Hematopoietic multipotent progenitor cell treated with erythropoietin and hydrocortisone succinate and interleukin-3 and kit ligand, for 6 days (in vitro differentiated cells): Measurements from ENCODE around the gene MRPL52.
"Not testable (repeated sequence)": the region's sequence is repeated elsewhere in the genome, so short reads cannot be mapped to it uniquely, and the experiment has no call there.

Experiments used
- DNase-seq: peaks from one replicate; pipeline ENCODE4 v3.0.0-alpha.2; 2015

Gene MRPL52

DNA sequence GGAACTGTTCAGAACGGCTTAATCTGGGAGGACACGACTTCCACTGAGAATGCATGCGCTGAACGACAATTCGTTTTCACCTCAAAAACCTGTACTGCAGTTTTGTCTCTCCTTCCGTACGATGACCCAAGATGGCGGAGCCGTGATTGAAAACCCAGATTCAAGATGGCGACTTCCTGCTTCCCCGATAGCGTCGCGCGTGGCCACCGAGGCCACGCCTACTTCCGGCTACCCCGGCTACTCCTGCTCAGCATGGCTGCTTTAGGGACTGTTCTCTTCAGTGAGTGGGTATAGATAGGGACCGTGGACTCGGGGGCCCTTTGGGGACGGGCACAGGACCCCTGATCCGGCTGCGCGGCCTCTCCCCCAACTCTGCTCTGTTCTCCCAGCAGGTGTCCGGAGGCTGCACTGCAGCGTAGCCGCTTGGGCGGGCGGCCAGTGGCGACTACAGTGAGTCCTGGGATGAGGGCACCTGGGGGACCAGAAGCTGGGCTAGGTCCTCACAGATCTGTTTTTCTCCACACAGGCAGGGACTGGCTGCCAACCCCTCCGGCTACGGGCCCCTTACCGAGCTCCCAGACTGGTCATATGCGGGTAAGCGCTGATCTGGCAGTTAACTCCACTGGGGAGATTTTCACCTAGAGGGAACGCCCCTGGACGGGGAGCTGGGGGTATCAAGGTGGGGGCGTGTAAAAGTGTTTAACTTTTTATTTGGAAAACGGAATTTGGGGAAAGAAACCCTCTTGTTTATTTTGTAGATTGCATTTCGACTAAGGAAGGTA, at the start of gene MRPL52:
Gene MRPL52 (plus strand): TSS at position 227 of the 782 bp plus-strand sequence. CDS start 26 bp downstream, at position 253.
- peak; percentile 97 for DNase-seq

DNA sequence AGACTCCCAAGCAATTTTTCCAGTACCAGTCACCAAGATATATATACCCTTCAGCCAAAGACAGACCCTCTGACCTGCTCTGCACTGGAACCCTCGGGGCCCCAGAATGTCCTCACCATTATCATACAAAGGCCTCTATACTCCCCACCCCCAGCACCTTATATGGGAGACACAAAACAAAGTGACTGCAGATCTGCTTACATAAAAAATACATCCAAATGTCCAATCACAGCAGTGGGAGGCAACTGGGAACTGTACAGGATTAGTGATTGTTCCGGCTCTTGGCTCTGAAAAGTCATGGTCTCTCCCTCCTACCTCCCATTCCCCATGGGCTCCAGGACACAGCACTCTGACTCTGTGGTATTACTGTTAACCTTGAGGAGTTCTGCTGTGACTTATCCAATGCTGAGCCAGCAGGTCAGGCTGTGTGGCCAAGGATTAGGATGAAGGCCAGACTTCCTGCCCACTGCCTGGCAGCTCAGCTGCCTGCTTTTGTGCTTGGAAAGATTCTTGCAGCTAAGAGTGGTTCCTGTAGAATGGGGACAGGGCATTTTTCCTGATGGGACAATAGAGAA, 49.5 kb upstream of the MRPL52 start:
- no peak for DNase-seq

DNA sequence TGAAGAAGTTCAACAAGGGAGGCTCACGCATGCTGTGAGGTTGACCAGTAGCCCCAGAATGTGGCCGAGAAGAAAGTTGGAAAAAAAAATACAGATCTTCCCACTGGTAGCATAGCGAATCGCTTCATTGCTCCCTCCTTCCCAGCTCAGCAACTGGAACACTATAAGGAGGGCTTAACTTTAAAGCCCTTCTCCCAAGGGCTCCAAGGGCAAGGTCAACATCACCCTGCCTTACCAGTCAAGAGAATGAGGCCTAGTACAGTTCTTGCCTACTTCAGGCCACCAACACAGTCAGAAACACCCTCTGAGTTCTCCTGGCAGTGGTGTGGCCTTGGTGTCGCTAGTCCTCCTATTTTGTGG, 48.8 kb upstream of the MRPL52 start:
- no peak for DNase-seq

DNA sequence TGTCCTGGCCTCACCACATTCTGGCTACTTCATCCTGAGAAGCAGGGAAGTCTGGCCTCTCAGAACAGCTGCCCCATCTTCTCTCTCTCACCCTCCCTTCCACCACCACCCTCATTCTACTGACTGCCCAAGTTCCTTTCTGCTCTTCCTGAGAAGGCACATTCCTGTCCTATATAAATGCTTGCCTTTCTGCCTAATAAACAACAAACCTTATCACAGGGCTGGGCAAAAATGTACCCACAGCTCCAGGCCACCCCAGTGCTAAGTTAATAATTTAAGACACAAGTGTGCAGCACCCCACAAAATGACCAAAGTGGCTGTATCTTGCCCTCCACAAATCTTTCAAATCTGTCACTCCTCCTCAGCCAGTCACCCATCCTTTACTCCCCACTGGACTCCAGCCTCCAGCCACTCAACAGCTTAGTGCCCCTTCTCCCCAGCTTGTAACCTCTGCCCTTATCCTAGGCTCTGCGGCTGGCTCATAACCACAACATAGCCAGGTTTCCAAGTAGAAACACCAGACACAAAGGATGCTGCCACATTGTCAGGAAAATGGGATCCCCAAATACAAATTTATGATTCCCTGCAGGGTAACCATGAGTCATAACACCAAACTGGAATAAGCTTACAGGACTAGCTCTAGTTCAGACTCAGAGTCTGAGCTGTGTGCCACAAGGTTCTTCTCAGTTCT, 48.2 kb upstream of the MRPL52 start:
- DNase-seq, result no peak

DNA sequence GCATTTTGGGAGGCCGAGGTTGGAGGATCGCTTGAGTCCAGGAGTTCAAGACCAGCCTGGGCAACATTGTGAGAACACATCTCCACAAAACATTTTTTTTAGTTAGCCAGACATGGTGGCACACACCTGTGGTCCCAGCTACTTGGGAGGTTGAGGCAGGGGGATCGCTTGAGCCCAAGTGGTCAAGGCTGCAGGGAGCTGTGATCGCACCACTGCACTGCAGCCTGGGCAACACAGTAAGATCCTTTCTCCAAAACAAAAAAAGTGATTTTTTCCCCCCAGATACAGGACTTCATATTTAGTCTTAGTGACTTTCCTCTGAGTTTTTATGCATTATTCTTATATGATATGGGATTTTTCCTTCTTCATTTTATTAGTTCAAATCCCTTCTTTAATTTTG, 43.0 kb upstream of the MRPL52 start:
- no peak for DNase-seq

DNA sequence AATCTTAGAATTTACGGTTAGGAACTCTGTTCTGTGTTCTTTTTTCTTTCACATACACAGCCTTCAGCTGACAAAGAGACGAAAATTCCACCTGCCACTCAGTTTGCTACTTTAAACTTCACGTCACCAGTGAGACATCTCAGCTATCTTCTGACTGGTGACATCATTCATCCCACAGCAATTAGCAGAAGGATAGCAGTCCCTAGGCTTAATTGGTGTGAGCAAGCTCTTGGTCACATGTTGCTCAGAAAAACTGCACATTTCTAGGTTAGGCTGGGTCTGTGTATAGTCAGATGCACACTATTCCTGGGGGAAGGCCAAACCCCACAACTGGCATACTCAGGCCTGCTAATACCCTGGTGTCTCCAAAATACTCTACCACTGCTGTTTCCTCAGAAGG, 38.4 kb upstream of the MRPL52 start:
- no peak for DNase-seq

DNA sequence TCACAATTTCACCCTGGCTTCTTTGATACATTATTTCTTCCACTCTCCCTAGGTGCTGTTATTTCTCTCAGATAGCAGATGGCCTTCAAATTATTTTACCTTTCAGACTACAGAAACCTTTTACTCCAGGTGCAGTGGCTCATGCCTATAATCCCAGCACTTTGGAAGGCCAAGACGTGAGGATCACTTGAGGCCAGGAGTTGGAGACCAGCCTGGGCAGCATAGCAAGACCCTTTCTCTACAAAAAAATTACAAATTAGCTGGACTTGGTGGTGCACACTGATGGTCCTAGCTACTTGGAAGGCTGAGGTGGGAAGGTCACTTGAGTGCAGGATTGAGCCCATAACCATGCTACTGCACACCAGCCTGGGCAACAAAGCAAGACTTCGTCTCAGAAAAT, 37.5 kb upstream of the MRPL52 start:
- no peak for DNase-seq

DNA sequence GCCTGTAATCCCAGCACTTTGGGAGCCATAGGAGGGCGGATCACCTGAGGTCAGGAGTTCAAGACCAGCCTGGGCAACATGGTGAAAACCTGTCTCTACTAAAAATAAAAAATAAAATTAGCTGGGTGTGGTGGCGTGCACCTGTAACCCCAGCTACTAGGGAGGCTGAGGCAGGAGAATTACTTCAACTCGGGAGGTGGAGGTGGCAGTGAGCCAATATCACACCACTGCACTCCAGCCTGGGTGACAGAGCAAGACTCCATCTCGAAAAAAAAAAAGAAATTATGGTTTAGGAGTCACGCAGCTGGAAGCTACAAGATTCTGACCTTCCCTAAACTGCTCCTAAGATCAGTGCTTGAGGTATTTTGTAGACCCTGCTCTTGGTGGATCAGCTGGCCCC, 36.1 kb upstream of the MRPL52 start:
- DNase-seq, result not testable (repeated sequence)

DNA sequence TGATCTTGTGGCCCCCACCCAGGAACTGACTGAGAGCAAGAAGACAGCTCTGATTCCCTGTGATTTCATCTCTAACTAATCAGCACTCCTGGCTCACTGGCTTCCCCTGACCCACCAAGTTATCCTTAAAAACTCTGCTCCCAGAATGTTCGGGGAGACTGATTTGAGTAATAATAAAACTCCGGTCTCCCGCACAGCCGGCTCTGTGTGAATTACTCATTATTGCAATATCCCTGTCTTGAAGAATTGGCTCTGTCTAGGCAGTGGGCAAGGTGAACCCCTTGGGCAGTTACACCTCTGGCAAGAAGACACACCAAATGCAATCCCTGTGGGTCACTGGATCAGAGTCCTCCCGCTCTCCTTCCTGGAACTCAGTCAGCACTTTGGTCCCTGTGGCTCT, 35.7 kb upstream of the MRPL52 start:
- DNase-seq, result no peak

DNA sequence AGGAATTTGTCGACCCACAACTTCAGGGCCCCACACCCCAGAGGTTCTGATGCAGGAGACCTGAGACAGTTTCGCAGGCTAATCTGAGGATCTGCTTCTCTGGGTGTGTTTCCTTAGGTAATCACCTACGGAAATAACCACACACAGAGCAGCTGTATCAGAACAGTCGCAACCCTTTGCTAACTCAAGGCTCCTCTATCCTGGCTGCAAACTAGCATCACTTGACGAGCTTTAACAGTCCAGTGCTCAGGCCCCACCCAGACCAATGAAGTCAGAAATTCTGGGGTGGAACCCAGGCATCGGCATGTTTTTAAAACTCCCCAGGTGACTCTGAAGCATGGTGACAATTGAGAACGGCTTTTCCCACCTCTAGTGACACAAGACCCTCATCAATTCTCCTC, 35.1 kb upstream of the MRPL52 start:
- no peak for DNase-seq

DNA sequence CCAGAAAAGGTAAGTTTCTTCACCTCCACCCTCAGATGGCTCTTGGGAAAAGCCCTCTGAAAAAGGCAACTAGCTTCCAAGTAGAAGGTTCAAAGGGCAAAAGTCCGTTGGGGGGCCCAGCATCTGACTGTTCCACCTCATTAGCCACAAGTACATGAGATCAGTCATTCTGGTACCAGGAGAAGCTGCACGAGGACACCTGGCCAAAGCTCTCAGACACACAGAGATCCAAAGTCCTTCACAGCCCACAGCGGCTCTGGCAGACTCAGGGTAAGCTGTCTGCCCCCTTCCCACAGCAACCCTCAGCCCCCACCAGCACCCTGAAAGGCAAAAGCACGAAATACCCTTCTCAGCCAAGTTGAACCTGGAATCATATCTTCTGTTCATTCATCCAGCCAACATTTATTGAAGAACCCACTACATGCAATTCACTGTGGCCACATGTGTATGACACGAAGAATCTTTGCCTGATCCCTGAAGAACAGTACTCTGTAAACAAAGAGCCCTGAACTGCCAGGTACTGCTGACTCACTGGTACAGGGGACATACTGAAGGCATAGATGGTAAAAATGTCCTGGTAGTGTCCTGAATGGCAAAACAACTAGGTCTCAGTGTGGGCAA, 33.5 kb upstream of the MRPL52 start:
- DNase-seq, result no peak

DNA sequence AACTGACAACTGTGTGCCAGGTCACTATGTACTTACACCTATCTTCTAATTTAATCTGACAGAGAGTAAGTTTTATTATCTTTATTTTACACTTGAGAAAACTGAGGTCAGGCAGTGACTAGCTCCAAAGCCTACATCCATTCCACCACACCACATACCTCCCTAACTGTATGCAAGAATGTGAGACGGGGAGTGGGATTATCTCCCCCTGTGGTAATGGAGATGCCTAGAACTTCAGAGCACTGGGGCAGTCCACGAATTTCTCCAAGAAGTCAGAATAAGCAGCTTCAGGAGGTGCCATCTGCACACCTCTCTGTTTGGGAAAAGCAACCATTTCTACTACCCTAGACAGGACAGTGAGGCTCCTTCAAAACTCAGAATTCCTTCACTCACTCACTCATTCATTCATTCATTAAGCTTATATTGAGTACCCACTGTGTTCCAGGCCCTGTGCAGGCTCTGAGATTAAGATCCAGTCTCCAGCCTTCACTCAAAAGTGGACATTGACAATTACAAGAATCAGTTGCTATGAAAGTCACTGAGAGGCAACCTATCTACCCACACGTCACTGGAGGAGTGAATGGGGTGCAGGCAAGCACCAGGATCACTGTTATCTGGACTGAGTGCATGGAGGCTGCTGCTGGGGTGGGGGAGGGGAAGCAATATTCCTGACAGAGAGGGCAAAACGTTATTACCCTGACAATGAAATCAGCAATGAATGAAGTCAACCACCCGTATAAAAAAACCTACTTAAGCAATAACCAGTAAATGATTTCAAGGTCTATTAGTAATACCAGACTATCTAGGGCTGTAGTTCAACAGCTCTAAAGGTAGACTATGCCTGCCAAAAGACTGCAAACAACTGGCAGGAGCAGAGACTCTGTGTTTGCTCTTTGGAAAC, 32.4 kb upstream of the MRPL52 start:
- no peak for DNase-seq

DNA sequence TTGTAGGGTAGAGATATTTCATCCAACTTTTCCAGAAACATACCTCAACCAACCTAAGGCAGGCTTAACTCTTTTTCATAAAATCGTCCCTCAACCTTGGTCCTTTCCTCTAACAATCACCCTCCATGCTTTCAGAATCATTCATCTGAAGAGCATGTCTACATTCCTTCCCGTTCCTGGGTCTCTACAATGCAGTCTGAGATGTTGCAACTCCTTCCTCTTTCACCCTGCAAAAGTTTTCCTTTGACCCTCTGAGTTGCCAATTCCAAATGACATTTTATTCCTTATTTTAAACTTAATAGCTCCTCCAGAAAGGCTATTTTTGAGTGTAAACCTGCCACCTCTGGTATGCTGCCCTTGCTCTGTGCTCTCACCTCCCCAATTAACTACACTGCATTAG, 31.2 kb upstream of the MRPL52 start:
- no peak for DNase-seq

DNA sequence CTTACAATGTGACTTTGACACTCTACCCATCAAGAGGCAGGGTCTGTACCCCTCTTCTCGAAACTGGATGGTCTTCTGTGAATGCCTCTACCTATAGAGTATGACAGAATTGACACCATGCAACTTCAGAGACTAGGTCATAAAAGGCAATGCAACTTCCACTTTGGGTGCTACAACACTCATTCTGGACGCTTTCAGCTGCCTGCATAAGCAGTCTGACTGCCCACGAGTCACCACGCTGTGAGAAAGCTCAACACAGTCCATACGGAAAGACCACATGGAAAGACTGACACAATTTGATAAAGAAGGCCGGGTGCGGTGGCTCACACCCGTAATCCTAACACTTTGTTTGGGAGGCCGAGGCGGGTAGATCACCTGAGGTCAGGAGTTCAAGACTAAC, 29.3 kb upstream of the MRPL52 start:
- DNase-seq, result no peak

DNA sequence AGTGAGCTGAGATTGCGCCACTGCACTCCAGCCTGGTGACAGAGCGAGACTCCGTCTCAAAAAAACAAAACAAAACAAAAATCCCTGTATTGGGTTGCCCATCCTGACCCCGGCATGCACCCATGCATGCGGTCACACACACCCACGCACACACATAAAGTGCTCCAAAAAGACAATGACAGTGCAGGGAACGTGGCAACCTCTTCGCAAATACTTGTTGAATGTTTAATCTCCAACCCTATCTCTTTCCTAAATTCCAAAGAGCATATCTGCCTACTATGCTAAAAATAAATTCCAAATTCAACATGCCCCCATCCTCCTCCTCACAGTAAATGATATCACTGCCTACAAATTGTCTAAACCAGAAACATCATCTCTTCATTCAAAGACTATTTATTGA, 28.0 kb upstream of the MRPL52 start:
- DNase-seq, result no peak

DNA sequence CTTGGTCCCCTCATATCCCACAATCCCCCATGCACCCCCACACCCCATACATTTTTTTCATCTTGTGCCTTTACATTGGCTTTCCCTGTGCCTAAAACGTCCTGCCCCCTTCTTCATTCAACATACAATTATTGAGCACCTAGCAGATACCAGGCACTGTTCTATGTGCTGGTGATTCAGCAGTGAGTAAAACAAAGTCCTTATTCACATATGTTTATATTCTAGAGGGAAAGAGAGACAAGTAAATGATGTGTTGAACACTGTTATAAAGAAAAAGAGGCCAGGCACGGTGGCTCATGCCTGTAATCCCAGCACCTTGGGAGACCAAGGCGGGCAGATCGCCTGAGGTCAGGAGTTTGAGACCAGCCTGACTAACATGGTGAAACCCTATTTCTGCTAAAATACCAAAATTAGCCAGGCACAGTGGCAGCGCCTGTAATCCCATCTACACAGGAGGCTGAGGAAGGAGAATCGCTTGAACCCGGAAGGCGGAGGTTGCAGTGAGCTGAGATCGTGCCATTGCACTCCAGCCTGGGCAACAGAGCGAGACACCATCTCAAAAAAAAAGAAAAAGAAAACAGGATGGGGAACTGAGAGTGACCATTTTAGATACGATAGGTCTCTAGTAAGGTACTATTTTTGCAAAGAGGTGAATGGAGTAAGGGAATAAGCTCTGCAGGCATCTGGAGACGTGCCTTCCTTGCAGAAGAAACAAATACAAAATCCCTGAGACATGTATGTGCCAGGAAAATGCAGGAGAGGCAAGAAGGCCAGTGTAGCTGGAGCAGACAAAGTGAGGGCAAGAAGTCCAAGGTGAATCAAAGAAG, 26.6 kb upstream of the MRPL52 start:
- DNase-seq, result no peak

DNA sequence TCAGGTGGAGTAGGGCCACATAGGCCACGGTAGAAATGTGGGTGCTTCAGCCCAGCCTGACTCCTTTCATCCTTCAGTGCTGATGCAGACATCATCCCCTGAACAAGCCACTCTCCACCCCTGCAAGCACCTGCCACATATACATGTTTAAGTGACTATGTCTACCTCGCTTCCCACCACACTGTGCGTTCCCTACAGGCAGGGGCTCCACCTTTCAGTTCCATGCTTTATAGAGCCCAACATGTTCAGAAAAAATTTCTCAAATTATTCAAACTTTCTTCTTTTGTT, 26.1 kb upstream of the MRPL52 start:
- DNase-seq, result no peak

DNA sequence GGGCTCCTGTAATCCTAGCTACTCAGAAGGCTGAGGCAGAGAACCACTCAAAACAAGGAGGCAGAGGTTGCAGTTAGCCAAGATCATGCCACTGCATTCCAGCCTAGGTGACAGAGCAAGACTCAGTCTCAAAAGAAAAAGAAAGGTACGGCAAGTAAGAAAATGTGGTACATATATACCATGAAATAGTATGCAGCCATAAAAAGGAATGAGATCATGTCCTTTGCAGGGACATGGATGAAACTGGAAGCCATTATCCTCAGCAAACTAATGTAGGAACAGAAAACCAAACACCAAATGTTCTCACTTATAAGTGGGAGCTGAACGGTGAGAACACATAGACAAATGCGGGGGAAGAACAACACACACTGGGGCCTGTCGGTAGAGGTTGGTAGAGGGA, 24.5 kb upstream of the MRPL52 start:
- DNase-seq, result not testable (repeated sequence)

DNA sequence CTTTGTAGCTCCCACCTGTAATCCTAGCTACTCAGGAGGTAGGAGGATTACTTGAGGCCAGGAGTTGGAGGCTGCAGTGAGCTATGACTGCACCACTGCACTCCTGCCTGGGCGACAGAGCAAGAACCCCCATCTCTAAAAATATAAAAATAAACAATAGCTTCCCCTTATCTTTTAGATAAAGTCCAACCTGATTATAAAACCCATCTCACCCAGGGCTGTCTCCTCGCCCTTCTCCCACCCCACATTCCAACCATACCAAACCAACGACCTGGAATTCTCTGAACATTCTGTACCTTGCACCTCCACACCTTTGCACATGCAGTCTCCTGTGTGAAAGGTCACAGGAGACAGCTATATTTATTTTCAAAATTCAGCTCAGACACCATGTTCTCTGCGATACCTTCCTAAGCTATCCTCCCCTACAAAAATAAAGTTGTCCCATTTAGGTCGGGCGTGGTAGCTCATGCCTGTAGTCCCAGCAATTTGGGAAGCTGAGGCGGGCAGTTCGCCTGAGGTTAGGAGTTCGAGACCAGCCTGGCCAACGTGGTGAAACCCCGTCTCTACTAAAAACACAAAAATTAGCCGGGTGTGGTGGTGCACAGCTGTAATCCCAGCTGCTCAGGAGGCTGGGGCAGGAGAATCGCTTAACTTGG, 22.1 kb upstream of the MRPL52 start:
- no peak for DNase-seq

DNA sequence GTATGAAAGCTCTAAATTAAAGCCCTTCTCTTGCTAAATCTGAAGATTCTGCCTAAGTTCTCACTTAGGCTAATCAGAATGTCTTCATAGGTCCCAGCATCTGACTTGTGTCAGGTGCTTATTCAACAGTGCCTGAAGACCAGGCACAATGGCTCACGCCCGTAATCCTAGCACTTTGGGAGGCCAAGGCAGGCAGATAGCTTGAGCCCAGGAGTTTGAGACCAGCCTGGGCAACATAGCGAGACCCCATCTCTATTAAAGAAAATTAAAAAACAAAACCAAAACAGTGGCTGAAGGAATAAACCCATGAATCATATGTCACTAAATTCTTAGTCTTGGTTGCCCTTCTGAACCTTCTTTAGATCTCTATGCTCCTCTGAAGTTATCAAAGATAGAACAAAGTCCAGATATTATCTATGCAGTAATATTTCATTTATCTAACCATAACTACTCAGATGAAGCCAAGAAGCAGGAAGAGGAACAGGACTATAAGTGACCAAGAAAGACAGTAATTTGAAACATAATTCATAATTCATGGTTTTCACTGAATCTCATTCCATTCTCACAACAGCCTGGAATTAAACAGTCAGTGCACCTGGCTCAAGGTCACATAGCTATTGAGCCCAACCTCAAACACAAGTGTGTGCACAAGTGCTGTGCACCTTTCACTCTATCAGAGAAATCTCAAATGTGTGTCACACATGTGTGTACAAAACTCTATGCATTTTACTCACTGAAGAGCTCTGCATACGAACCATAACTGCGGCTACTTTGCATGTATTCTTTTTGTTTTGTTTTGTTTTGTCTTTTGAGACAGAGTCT, 21.1 kb upstream of the MRPL52 start:
- DNase-seq, result no peak

DNA sequence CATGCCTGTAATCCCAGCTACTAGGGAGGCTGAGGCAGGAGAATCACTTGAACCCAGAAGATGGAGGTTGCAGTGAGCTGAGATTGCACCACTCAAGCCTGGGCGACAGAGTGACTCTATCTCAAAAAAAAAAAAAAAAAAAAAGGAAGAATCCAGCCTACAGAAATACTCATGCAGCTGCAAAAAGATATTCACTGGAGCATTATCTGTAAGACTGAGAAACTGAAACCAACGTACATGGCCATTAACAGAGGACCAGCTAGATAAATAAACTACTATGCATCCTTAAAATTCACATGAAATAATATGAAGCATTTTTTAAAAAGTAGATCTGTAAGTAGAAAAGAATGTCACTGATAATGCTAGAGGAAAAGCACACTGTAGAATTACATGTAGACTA, 18.0 kb upstream of the MRPL52 start:
- DNase-seq, result no peak
